Tibial nerve (tissue), 3 donors: ENCODE measurements around the gene FARP1.

Experiments used
- CTCF ChIP-seq, 5 experiments: fragments of 200-600 bp in 3 of 5; fragments of 450-650 bp in 2 of 5; sonication (generic) in 3 of 5; IDR thresholded peaks; one replicate each; pipeline ENCODE4 v1.5.1; 2016 to 2019; ENCODE audit warnings: antibody characterized with exemption in 5 of 5, mild to moderate bottlenecking in 3 of 5, moderate library complexity in 2 of 5
- POLR2A ChIP-seq, 2 donors: fragments of 450-650 bp; IDR thresholded peaks; one replicate each; pipeline ENCODE4 v1.6.1; 2017; ENCODE audit warnings: antibody characterized with exemption in 2 of 2, mild to moderate bottlenecking in 2 of 2, moderate library complexity in 2 of 2

DNA sequence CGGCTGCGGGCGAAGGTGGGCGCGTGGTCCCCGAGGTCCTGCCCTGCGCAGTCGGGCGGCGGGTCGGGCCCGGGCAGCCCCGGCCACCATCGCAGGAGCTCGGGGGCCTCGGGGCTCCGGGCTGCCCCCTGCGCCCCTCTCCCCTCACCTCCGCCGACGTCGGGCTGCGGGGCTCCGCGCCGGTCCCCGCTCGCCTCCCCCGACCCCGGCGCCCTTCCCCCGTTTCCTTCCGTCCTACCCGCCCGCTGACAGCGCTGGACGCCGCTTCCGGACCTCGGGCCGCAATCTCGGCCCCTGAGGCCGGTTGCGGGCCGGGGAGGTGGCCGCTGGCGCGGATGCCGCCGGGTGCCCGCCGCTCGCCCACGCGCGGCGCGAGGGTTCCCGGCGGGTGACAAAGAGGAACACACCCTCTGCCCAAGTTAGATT is 720 bp downstream of the FARP1 start:
- TF ChIP-seq CTCF (IDR thresholded peaks at IDR 0.05) (no peak), POLR2A (IDR thresholded peaks at IDR 0.05) (no peak)
